T-helper 22 cell (primary cell): ENCODE measurements around the gene GRWD1.

ENCODE experiments used
- DNase-seq: peaks from one replicate; pipeline ENCODE4 v3.0.0-alpha.2; 2020; ENCODE audit warnings: low read depth

Gene GRWD1

DNA sequence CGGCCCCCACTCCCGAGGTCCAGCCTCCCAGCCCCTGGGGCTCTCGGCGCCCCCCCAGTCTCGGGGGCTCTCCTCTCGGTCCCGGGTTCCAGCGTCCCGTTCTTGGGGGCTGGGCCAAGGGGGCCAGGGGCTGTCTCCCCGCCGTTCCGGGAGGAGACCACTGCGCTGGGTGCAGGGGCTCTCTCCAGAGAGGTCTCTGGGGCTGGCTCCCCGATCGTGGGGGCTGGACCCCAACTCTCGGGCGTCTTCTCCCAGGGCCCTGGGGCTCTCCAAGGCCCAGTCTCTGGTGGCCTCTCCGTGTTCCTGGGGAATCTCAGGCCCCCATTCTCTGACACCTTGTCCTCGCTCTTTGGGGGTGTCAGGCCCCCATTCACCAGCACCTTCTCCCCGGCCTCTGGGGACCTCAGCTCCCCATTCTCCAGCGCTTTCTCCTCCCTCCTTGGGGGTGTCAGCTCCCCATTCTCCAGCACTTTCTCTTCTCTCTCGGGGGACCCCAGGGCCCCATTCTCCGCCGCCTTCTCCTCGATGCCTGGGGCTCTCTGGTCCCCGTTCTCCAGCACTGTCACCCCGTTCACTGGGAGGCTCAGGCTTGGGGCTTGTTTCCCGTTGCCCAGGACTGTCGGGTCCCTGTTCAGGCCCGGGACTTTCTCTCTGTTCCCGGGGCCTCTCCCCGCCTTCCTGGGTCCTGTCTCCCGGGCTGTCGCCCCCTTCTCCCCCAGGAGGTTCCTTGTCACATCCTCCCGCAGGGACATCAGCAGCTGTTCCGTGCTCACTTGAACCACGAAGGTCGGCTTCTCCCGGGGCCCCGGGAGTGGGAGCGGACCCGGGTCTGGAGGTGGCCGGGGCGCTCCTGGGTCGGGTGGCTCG is 52.2 kb downstream of the GRWD1 start:
- no peak for DNase-seq

DNA sequence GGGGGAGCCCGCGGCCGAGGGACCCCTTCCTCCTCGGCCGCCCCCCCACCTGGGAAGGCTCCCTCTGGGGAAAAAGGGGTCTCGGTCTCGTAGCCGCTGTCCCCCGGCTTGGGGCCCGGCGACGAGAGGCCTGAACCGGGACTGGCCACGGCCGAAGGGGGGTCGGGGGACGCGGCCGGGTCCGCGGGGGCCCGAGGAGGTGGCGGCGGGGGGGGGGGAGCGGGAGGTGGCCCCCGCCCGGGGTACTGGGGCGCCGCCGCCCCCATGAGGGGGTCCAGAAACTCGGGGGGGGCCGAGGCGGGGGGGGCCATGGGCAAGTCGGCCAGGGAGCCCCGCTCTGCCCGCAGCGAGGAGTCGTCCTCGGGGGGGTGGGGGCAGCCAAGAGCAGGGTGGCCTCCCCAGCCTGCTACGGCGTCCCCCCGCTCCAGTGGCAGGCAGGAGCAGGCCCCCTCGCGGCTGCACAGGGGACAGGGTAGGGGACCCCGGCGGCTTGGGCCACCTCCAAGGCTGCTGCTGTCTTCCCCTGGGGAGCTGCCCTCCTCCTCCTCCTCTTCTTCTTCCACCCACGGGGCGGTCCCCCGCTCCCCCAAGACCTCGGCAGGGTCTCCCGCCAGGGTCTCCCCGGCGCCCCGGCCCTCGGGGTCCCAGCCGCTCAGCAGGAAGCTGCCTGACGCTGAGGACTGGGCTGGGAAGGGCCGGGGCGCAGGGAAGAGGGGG is 53.0 kb downstream of the GRWD1 start:
- no peak for DNase-seq

DNA sequence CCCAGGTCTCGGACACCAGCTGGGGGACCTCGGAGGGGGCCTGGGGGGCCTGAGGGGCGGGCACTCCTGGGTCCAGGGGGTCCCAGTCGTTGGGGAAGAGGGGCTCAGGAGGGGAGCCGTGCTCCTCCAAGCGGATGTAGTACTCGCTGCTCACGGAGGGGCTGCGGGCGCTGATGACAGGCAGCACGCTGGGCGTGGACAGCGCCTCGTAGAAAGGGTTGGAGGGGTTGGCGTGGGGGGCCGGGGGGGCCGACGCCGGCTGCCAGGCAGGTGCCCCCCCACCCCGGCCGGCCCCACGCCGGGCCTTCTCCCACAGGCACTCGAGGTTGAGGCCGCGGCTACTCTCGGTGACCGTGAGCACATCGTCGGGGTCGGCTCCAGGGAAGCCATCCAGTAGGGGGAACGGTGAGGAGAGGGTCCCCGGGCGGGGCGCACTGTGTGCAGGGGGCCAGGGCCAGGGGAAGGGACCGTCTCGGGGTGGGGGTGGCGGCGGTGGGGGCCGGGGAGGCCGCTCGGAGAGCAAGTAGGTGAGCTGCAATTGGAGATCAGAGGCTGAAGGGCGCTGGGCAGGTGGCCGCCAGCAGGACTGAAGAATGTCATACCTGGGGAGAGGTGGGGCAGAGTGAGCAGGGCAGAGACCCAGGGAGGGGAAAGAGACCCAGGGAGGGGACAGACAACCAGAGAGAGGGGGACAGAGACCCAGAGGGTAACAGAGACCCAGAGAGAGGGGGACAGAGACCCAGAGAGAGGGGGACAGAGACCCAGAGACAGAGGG is 53.7 kb downstream of the GRWD1 start:
- DNase-seq: no peak

DNA sequence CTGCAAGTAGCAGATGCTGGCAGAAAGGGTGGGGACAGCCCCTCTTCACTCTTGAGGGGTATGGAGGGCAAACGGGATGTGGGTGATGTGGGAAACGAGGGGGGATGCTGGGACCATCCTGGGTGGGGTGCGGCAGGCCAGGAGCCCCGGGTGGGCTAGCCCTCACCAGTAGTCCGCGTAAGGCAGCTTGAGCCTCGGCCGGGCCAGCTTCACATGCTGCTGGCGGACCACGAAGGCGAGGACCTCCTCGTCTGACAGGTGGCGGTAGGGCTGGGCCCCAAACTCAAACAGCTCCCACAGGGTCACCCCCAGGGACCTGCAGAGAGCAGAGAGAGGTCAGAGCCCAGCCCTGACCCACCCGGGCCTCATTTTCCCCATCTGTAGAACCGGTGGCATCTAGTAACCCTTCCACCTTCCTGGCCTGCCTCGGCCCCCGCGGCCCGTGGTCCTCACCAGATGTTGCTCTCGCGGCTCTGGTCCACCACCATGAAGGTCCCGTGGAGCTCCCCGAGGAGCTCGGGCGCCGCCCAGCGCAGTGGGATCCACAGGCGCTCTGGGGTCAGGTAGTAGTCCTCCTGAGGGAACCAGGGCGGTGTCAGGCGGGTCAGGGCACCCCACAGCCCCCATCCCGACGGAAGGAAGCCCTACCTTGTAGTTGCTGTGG is 55.2 kb downstream of the GRWD1 start:
- DNase-seq: no peak

DNA sequence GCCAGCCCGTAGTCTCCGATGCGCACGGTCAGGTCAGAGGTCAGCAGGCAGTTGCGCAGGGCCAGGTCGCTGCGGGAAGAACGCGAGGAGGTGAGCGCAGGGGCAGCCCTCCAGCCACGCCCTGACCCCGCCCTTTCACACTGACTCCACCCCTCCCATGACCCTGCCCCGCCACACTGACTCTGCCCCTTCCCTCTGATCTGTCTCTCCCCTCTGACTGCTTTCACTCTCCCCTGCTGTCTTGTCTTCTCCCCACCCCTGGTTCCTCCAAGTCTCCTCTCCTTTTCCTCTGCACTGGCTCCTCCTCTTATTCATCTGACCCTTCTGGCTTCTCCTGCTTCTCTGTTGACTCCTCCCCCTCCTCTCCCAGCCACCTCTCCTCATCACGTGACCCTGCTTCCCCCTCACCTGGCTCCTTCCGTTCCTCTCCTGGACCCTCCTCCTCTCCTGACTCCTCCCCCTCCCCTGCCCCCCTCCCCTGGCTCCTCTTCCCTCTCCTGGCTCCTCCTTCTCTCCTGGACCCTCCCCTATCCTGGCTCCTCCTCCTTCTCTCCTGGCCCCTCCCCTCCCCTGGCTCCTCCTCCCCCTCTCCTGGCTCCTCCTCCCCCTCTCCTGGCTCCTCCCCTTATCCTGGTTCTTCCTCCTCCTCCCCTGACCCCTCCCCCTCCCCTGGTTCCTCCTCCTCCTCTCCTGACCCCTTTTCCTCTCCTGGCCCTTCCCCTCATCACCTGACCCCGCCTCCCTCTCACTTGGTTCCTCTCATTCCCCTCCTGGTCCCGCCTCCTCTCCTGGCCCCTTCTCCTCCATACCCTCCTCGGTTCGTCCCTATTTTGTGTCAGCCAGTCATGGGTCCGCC is 55.9 kb downstream of the GRWD1 start:
- peak; percentile 74 for DNase-seq

DNA sequence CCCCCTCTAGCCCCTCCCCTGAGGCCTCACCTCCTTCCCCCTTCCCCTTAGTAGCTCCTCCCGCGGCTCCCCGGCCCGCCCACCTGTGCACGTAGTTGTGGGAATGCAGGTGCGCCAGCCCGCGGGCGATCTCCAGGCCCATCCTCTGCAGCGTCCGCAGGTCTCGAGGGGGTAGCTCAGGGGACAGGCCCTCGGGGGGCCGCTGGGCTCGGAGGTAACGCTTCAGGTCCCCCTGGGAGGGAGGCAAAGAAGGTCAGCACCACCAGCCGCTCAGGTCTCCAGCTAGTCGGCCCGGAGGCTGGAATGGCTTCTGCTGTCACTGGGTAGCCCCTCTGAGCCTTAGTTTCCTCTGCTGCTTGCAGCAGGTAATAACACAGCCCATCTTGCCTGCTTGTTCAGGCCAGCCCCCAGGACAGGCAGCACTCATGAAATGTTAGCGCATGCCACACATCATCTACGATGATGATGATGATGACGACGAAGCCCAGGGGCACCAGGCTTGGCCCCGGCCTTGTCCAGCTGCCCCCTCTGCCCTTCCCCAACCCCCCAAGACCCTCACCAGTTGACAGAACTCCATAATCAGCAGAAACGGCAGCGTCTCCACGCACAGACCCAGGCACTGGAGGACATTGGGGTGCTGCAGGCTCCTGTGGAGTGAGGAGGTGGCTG is 56.7 kb downstream of the GRWD1 start:
- DNase-seq: no peak

DNA sequence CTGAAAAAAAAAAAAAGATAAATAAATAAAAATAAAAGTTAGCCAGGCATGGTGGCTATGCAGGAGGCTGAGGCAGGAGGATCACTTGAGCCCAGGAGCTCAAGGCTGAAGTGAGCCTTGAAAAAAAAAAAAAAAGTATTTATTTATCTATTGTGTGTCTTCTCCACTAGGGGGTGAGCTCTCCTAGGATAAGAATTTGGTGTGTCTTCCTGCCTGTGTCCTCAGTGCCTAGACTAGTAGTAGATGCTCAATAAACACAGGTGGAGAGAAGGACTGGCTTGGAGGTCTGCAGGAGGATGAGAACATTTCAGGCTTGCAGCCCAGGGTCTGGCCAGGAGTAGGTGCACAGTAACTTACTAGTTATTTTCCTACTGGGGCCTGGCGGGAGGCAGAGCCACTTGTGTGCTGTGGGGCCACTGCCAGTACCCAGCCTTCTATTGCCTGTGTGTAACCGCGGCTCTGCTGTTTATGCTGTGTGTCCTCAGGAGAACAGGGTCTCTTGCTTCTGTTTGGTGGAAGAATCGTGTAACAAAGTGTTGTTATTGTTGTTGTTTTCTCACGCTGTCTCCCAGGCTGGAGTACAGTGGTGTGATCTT is 60.5 kb downstream of the GRWD1 start:
- DNase-seq: no peak
